HEK293 (cell line): ENCODE measurements around the gene C1orf185.

ENCODE experiments used
- ZNF24 ChIP-seq: fragments of 450-650 bp; formaldehyde crosslinking; IDR thresholded peaks from 2 replicates; pipeline ENCODE4 v1.5.1; 2016; ENCODE audit warnings: missing biosample characterization, missing genetic modification characterization
- ZNF423 ChIP-seq: fragments of 450-650 bp; formaldehyde crosslinking; IDR thresholded peaks from 2 replicates; pipeline ENCODE4 v1.5.1; 2016; ENCODE audit warnings: missing biosample characterization, missing genetic modification characterization
- ZNF473 ChIP-seq: fragments of 450-650 bp; formaldehyde crosslinking; IDR thresholded peaks from 2 replicates; pipeline ENCODE4 v1.5.1; 2017; ENCODE audit warnings: missing biosample characterization, missing genetic modification characterization
- ZNF664 ChIP-seq: fragments of 450-650 bp; formaldehyde crosslinking; IDR thresholded peaks from 2 replicates; pipeline ENCODE4 v1.5.1; 2016; ENCODE audit warnings: missing biosample characterization, missing genetic modification characterization
- ZNF785 ChIP-seq: fragments of 450-650 bp; formaldehyde crosslinking; IDR thresholded peaks from 2 replicates; pipeline ENCODE4 v1.5.1; 2016; ENCODE audit warnings: missing biosample characterization, missing genetic modification characterization
- TF ChIP-seq, protein P1 (sequence below): fragments of 450-650 bp; formaldehyde crosslinking; IDR thresholded peaks from 2 replicates; pipeline ENCODE4 v1.5.1; 2016; ENCODE audit warnings: missing biosample characterization, missing genetic modification characterization
- TF ChIP-seq, protein P2 (sequence below): fragments of 450-650 bp; formaldehyde crosslinking; IDR thresholded peaks from 2 replicates; pipeline ENCODE4 v1.5.1; 2016; ENCODE audit warnings: missing biosample characterization, missing genetic modification characterization
- TF ChIP-seq, protein P3 (sequence below): fragments of 450-650 bp; formaldehyde crosslinking; IDR thresholded peaks from 2 replicates; pipeline ENCODE4 v1.5.1; 2017; ENCODE audit warnings: missing biosample characterization, missing genetic modification characterization
- TF ChIP-seq, protein P4 (sequence below): fragments of 450-650 bp; formaldehyde crosslinking; IDR thresholded peaks from 2 replicates; pipeline ENCODE4 v1.5.1; 2016; ENCODE audit warnings: missing biosample characterization, missing genetic modification characterization

DNA sequence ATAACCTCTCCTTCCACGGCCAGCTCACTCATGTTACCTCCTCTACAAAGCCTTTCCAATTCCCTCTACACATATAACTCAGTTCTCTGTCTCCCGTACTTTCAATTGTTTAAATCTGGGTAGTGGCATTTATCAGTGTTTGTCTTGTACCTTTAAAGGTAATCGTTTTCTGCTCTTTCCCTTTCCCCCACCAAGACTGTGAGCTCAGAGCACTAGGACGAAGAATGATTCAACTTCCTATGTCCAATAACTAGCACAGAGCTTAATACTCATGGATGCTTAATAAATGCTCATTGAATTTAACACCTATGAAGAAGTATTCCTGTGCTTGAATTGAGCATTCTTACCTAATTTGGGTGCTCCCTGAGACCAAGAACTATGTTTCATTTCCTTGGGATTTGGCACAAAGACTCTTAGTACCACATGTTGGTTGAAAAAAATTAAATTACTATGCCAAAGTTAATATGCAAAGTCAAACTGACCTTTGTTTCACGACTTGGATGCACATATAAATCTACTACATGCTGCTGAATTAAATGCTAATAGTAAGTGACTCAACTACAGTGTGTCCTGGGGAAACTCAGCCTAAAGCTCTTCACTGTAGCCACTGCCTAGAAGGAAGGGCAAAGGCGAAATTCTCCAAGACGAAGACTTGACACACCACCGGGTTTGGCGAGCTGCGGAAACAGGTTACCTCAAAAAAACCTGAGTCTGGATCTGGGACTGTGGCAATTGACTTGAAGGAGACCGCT, 30.6 kb upstream of the C1orf185 start:
- TF ChIP-seq, protein P1, sequence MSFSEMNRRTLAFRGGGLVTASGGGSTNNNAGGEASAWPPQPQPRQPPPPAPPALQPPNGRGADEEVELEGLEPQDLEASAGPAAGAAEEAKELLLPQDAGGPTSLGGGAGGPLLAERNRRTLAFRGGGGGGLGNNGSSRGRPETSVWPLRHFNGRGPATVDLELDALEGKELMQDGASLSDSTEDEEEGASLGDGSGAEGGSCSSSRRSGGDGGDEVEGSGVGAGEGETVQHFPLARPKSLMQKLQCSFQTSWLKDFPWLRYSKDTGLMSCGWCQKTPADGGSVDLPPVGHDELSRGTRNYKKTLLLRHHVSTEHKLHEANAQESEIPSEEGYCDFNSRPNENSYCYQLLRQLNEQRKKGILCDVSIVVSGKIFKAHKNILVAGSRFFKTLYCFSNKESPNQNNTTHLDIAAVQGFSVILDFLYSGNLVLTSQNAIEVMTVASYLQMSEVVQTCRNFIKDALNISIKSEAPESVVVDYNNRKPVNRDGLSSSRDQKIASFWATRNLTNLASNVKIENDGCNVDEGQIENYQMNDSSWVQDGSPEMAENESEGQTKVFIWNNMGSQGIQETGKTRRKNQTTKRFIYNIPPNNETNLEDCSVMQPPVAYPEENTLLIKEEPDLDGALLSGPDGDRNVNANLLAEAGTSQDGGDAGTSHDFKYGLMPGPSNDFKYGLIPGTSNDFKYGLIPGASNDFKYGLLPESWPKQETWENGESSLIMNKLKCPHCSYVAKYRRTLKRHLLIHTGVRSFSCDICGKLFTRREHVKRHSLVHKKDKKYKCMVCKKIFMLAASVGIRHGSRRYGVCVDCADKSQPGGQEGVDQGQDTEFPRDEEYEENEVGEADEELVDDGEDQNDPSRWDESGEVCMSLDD (tag by site-specific recombination), result no peak
- TF ChIP-seq, protein P2, sequence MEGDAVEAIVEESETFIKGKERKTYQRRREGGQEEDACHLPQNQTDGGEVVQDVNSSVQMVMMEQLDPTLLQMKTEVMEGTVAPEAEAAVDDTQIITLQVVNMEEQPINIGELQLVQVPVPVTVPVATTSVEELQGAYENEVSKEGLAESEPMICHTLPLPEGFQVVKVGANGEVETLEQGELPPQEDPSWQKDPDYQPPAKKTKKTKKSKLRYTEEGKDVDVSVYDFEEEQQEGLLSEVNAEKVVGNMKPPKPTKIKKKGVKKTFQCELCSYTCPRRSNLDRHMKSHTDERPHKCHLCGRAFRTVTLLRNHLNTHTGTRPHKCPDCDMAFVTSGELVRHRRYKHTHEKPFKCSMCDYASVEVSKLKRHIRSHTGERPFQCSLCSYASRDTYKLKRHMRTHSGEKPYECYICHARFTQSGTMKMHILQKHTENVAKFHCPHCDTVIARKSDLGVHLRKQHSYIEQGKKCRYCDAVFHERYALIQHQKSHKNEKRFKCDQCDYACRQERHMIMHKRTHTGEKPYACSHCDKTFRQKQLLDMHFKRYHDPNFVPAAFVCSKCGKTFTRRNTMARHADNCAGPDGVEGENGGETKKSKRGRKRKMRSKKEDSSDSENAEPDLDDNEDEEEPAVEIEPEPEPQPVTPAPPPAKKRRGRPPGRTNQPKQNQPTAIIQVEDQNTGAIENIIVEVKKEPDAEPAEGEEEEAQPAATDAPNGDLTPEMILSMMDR (tag by site-specific recombination), result no peak
- no peak for TF ChIP-seq ZNF785 (tag by site-specific recombination)
- TF ChIP-seq, protein P3, sequence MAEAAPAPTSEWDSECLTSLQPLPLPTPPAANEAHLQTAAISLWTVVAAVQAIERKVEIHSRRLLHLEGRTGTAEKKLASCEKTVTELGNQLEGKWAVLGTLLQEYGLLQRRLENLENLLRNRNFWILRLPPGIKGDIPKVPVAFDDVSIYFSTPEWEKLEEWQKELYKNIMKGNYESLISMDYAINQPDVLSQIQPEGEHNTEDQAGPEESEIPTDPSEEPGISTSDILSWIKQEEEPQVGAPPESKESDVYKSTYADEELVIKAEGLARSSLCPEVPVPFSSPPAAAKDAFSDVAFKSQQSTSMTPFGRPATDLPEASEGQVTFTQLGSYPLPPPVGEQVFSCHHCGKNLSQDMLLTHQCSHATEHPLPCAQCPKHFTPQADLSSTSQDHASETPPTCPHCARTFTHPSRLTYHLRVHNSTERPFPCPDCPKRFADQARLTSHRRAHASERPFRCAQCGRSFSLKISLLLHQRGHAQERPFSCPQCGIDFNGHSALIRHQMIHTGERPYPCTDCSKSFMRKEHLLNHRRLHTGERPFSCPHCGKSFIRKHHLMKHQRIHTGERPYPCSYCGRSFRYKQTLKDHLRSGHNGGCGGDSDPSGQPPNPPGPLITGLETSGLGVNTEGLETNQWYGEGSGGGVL (tag by site-specific recombination), result no peak
- TF ChIP-seq, protein P4, sequence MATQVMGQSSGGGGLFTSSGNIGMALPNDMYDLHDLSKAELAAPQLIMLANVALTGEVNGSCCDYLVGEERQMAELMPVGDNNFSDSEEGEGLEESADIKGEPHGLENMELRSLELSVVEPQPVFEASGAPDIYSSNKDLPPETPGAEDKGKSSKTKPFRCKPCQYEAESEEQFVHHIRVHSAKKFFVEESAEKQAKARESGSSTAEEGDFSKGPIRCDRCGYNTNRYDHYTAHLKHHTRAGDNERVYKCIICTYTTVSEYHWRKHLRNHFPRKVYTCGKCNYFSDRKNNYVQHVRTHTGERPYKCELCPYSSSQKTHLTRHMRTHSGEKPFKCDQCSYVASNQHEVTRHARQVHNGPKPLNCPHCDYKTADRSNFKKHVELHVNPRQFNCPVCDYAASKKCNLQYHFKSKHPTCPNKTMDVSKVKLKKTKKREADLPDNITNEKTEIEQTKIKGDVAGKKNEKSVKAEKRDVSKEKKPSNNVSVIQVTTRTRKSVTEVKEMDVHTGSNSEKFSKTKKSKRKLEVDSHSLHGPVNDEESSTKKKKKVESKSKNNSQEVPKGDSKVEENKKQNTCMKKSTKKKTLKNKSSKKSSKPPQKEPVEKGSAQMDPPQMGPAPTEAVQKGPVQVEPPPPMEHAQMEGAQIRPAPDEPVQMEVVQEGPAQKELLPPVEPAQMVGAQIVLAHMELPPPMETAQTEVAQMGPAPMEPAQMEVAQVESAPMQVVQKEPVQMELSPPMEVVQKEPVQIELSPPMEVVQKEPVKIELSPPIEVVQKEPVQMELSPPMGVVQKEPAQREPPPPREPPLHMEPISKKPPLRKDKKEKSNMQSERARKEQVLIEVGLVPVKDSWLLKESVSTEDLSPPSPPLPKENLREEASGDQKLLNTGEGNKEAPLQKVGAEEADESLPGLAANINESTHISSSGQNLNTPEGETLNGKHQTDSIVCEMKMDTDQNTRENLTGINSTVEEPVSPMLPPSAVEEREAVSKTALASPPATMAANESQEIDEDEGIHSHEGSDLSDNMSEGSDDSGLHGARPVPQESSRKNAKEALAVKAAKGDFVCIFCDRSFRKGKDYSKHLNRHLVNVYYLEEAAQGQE (tag by site-specific recombination), result no peak
- TF ChIP-seq ZNF24, result no peak
- TF ChIP-seq ZNF664, result no peak
- TF ChIP-seq ZNF473, result no peak
- TF ChIP-seq ZNF423 (tag by site-specific recombination), result no peak
